SK-N-SH (cell line): ENCODE measurements around the gene KRTAP22-2. TPM values are rescaled to one million over a fixed set of nuclear protein-coding genes. Genes with fewer than 3 reads are reported as not detected.

Source experiments
- CTCF ChIA-PET: fragments of 300-600, 350-600 bp; formaldehyde crosslinking; extraction: SDS; loops from one replicate; lab custom pipeline; 2021; lab: Yijun Ruan, JAX
- POLR2A ChIA-PET: fragments of 350-600 bp; sonication (Branson Sonifier 250); formaldehyde crosslinking; extraction: SDS; loops from one replicate; lab custom pipeline; 2020; ENCODE audit warnings: antibody characterized with exemption, inconsistent platforms; lab: Yijun Ruan, JAX
- DNase-seq: peaks from one replicate; pipeline ENCODE4 v3.0.0; 2012
- H2AFZ ChIP-seq: fragments of 200-600 bp; sonication (generic); 2 replicates; pipeline ENCODE4 v1.8.1; 2016; ENCODE audit warnings: antibody characterized with exemption, mild to moderate bottlenecking, low read depth
- H3F3A ChIP-seq: fragments of 200-600 bp; sonication (generic); replicated peaks from 2 replicates; pipeline ENCODE3; 2016; ENCODE audit warnings: antibody characterized with exemption, mild to moderate bottlenecking; ENCODE audit not compliant: insufficient read depth
- H3K27ac ChIP-seq, 2 experiments: fragments of 200-500 bp in 1 of 2; fragments of 200-600 bp in 1 of 2; sonication (Bioruptor generic) in 1 of 2; sonication (generic), shearing (Covaris generic) in 1 of 2; 2 replicates each; pipeline versions ENCODE4 v1.5.1 to v1.6.1; 2014 to 2016; ENCODE audit warnings: low read depth in 2 of 2, inconsistent platforms in 1 of 2, low read length in 1 of 2, mild to moderate bottlenecking in 1 of 2, mixed read lengths in 1 of 2
- H3K27me3 ChIP-seq: fragments of 200-600 bp; sonication (generic), shearing (Covaris generic); 2 replicates; pipeline ENCODE4 v1.6.1; 2016; ENCODE audit warnings: mixed run types; ENCODE audit not compliant: insufficient read depth
- H3K36me3 ChIP-seq, 2 experiments: fragments of 200-500 bp in 1 of 2; fragments of 200-600 bp in 1 of 2; sonication (Bioruptor generic) in 1 of 2; sonication (generic) in 1 of 2; replicated peaks in 1 of 2; 2 replicates each; pipeline versions ENCODE3 to v1.5.1; 2014 to 2016; ENCODE audit warnings: low read length in 1 of 2, mild to moderate bottlenecking in 1 of 2; ENCODE audit not compliant: insufficient read depth in 2 of 2, control insufficient read depth in 1 of 2
- H3K4me1 ChIP-seq, 2 experiments: fragments of 200-500 bp in 1 of 2; fragments of 200-600 bp in 1 of 2; sonication (Bioruptor generic) in 1 of 2; sonication (generic), shearing (Covaris generic) in 1 of 2; 2 replicates each; pipeline versions ENCODE4 v1.5.1 to v1.6.1; 2014 to 2016; ENCODE audit warnings: low read depth in 1 of 2, low read length in 1 of 2, mixed run types in 1 of 2; ENCODE audit not compliant: insufficient read depth in 2 of 2, control insufficient read depth in 1 of 2
- H3K4me2 ChIP-seq: fragments of 200-600 bp; sonication (generic), shearing (Covaris generic); 2 replicates; pipeline ENCODE4 v1.6.1; 2017; ENCODE audit warnings: mixed run types
- H3K4me3 ChIP-seq, 2 experiments: fragments of 200-500 bp in 1 of 2; fragments of 200-600 bp in 1 of 2; sonication (Bioruptor generic) in 1 of 2; sonication (generic), shearing (Covaris generic) in 1 of 2; 2 replicates each; pipeline versions ENCODE4 v1.5.1 to v1.8.1; 2014 to 2016; ENCODE audit warnings: low read depth in 2 of 2, inconsistent platforms in 1 of 2, low read length in 1 of 2, mild to moderate bottlenecking in 1 of 2, mixed read lengths in 1 of 2, moderate library complexity in 1 of 2
- H3K79me2 ChIP-seq: fragments of 200-600 bp; sonication (generic); 2 replicates; pipeline ENCODE4 v1.8.1; 2017; ENCODE audit warnings: mild to moderate bottlenecking; ENCODE audit not compliant: insufficient read depth
- H3K9ac ChIP-seq: fragments of 200-600 bp; sonication (generic); 2 replicates; pipeline ENCODE4 v1.6.1; 2017; ENCODE audit warnings: mixed run types
- H3K9me2 ChIP-seq: fragments of 200-600 bp; sonication (generic); 2 replicates; pipeline ENCODE4 v1.6.1; 2017; ENCODE audit warnings: mixed run types
- H3K9me3 ChIP-seq: fragments of 200-600 bp; sonication (generic); 2 replicates; pipeline ENCODE4 v1.6.1; 2017; ENCODE audit warnings: mixed run types, mild to moderate bottlenecking, moderate library complexity
- H4K20me1 ChIP-seq: fragments of 200-600 bp; sonication (generic); 2 replicates; pipeline ENCODE4 v1.6.1; 2017; ENCODE audit warnings: mild to moderate bottlenecking, mixed run types; ENCODE audit not compliant: insufficient read depth
- CHD2 ChIP-seq: fragments of 150-350 bp; IDR thresholded peaks from 2 replicates; pipeline ENCODE4 v1.6.1; 2018; ENCODE audit warnings: low read length; ENCODE audit not compliant: partially characterized antibody
- CTCF ChIP-seq: fragments of 200-600 bp; sonication (generic); IDR thresholded peaks from 2 replicates; pipeline ENCODE4 v1.6.1; 2017; ENCODE audit warnings: antibody characterized with exemption, mild to moderate bottlenecking, moderate library complexity
- ELF1 ChIP-seq: IDR thresholded peaks from 2 replicates; pipeline ENCODE4 v1.4.0; 2012
- EZH2phosphoT487 ChIP-seq: fragments of 200-600 bp; sonication (generic); IDR thresholded peaks from 2 replicates; pipeline ENCODE4 v1.6.1; 2017; ENCODE audit warnings: low read depth, mixed run types, mild to moderate bottlenecking, antibody characterized with exemption, moderate library complexity, borderline replicate concordance
- IRF3 ChIP-seq: fragments of 150-350 bp; IDR thresholded peaks from 2 replicates; pipeline ENCODE4 v1.6.1; 2016; ENCODE audit warnings: mild to moderate bottlenecking, low read depth, low read length
- JUND ChIP-seq: IDR thresholded peaks from 2 replicates; pipeline ENCODE4 v1.4.0; 2012
- MEF2A ChIP-seq: IDR thresholded peaks from 2 replicates; pipeline ENCODE4 v1.4.0; 2012; ENCODE audit warnings: low read depth, borderline replicate concordance
- MXI1 ChIP-seq: IDR thresholded peaks from 2 replicates; pipeline ENCODE4 v1.6.1; 2012; ENCODE audit warnings: mild to moderate bottlenecking, low read depth, low read length, improper control_type of control experiment
- PBX3 ChIP-seq: IDR thresholded peaks from 2 replicates; pipeline ENCODE4; 2012
- RAD21 ChIP-seq: IDR thresholded peaks from 2 replicates; pipeline ENCODE4 v1.6.1; 2012; ENCODE audit warnings: mild to moderate bottlenecking, low read length
- RCOR1 ChIP-seq: fragments of 150-350 bp; IDR thresholded peaks from 2 replicates; pipeline ENCODE4 v1.6.1; 2017; ENCODE audit warnings: antibody characterized with exemption, low read length
- REST ChIP-seq: IDR thresholded peaks from 2 replicates; pipeline ENCODE4 v1.6.1; 2012; ENCODE audit warnings: mild to moderate bottlenecking, low read depth, low read length, moderate library complexity
- SMC3 ChIP-seq: IDR thresholded peaks from 2 replicates; pipeline ENCODE4 v1.6.1; 2012; ENCODE audit warnings: low read depth, low read length, improper control_type of control experiment
- TAF1 ChIP-seq: IDR thresholded peaks from 2 replicates; pipeline ENCODE4 v1.6.1; 2012; ENCODE audit warnings: low read depth, mild to moderate bottlenecking, low read length, moderate library complexity, borderline replicate concordance
- TEAD4 ChIP-seq: IDR thresholded peaks from 2 replicates; pipeline ENCODE4 v1.4.0; 2012; ENCODE audit warnings: mild to moderate bottlenecking, borderline replicate concordance; ENCODE audit not compliant: insufficient read depth
- YY1 ChIP-seq: IDR thresholded peaks from 2 replicates; pipeline ENCODE4 v1.4.0; 2012; ENCODE audit warnings: low read depth, mild to moderate bottlenecking
- WGBS: methylation state at CpG from one replicate; pipeline ENCODE4 v1.1.6; 2017; ENCODE audit warnings: low lambda C conversion rate; 5-methylcytosine and 5-hydroxymethylcytosine counted together
- polyA plus RNA-seq, 3 experiments: library from polyadenylated mRNA; depleted of rRNA; stranded (reverse); fragments of >200 nt; gene quantifications; 2 replicates each; pipeline ENCODE4 v1.2.3, GENCODE V29; 2012

The KRTAP22-2 gene
- polyA plus RNA-seq, 1 of the 3 experiments (the other 2 are of a cell fraction), result not detected

GRCh38 chr21:30563072-30563471, 27.1 kb downstream of the KRTAP22-2 start:
- Histone ChIP-seq H2AFZ (no peak overlapping the region), H3K9ac (no peak overlapping the region), H3F3A (no peaks in the 10 kb centered on the region), H3K27me3 (no peaks in the 10 kb centered on the region), H3K79me2 (no peaks in the 10 kb centered on the region), H3K4me3 (no peak overlapping the region), H4K20me1 (no peaks in the 10 kb centered on the region), H3K9me2 (no peaks in the 10 kb centered on the region), H3K27ac (no peak overlapping the region), H3K4me1 (no peaks in the 10 kb centered on the region), H3K4me2 (no peak overlapping the region), H3K36me3 (no peaks in the 10 kb centered on the region), H3K9me3 (no peaks in the 10 kb centered on the region)
- DNase-seq, result no peak
- POLR2A ChIA-PET, result no interaction called here
- no peak for TF ChIP-seq RAD21
- TF ChIP-seq TAF1, result no peak
- TF ChIP-seq RCOR1, result no peak
- no peak for TF ChIP-seq JUND
- no peak for TF ChIP-seq CHD2
- no peak for TF ChIP-seq SMC3
- no peak for TF ChIP-seq YY1
- no peak for TF ChIP-seq TEAD4
- TF ChIP-seq ELF1, result no peak
- TF ChIP-seq CTCF, result no peak
- no peak for TF ChIP-seq MXI1
- TF ChIP-seq EZH2phosphoT487, result no peak
- TF ChIP-seq MEF2A, result no peak
- TF ChIP-seq IRF3, result no peak
- TF ChIP-seq PBX3, result no peak
- 7% methylated on average over 6 of the region's 6 CpGs for WGBS
- CTCF ChIA-PET, result no interaction called here

- no peak overlapping the region for H3K4me3 ChIP-seq
- no peaks in the 10 kb centered on the region for H3K79me2 ChIP-seq
- no peaks in the 10 kb centered on the region for H3K4me1 ChIP-seq
- 0% methylated on average over 2 of the region's 2 CpGs for WGBS
- H3K4me2 ChIP-seq, result no peak overlapping the region
- no peaks in the 10 kb centered on the region for H3K9me2 ChIP-seq
- no peaks in the 10 kb centered on the region for H3K27me3 ChIP-seq
- H3F3A ChIP-seq, result no peaks in the 10 kb centered on the region
- ChIA-PET CTCF (no interaction called here), POLR2A (no interaction called here)
- TF ChIP-seq IRF3 (no peak), REST (no peak)
- no peak overlapping the region for H3K27ac ChIP-seq
- no peaks in the 10 kb centered on the region for H3K9me3 ChIP-seq
- no peak overlapping the region for H2AFZ ChIP-seq
- no peak overlapping the region for H3K9ac ChIP-seq
- no peaks in the 10 kb centered on the region for H4K20me1 ChIP-seq
- no peaks in the 10 kb centered on the region for H3K36me3 ChIP-seq
- DNase-seq, result no peak
Observed at GRCh38 chr21:30561957-30562356, 28.2 kb downstream of the KRTAP22-2 start.
